SU-DHL-6 (cell line): ENCODE data around the gene NOL3.

ENCODE experiments used
- EZH2phosphoT487 ChIP-seq: fragments of 200-600 bp; sonication (generic), shearing (Covaris generic); conservative IDR thresholded peaks from 2 replicates; pipeline ENCODE4 v1.6.1; 2018; ENCODE audit warnings: mild to moderate bottlenecking, antibody characterized with exemption, low read length, moderate library complexity, mixed read lengths
- TF ChIP-seq, protein P1 (sequence below): fragments of 200-600 bp; sonication (generic); IDR thresholded peaks from one replicate; pipeline ENCODE4 v1.5.1; 2017; ENCODE audit warnings: antibody characterized with exemption, mild to moderate bottlenecking, low read length, moderate library complexity; ENCODE audit not compliant: insufficient read depth, poor library complexity, severe bottlenecking

DNA sequence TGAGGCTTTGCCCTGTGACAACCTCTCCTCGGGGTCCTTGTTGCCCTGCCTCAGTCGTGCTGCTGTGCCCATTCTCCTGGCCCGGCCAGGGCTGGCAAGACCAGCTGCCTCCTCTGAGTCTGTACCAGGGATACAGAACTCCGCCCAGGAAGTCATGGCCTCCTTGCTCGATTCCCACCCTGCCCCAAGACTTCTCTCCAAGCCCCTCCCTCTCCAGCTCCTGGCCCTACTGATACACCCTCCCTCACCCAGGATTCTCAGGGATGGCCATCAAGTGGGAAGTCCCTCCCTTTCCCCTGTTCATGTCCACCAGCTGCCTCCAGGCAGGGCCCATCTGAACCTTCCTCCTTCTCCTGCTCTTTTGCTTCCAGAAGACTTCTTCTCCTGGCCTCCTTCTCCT lies 45.4 kb downstream of the NOL3 start:
- TF ChIP-seq, protein P1, sequence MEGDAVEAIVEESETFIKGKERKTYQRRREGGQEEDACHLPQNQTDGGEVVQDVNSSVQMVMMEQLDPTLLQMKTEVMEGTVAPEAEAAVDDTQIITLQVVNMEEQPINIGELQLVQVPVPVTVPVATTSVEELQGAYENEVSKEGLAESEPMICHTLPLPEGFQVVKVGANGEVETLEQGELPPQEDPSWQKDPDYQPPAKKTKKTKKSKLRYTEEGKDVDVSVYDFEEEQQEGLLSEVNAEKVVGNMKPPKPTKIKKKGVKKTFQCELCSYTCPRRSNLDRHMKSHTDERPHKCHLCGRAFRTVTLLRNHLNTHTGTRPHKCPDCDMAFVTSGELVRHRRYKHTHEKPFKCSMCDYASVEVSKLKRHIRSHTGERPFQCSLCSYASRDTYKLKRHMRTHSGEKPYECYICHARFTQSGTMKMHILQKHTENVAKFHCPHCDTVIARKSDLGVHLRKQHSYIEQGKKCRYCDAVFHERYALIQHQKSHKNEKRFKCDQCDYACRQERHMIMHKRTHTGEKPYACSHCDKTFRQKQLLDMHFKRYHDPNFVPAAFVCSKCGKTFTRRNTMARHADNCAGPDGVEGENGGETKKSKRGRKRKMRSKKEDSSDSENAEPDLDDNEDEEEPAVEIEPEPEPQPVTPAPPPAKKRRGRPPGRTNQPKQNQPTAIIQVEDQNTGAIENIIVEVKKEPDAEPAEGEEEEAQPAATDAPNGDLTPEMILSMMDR = no peak
- TF ChIP-seq EZH2phosphoT487 = no peak
